Hypothalamus (tissue), 51 donors: ENCODE results near the gene TBCK.

ENCODE experiments used
- DNase-seq, 51 donors: peaks; one replicate each; lab custom pipeline; 2025; lab: John Stamatoyannopoulos, UW

The TBCK gene

GRCh38 chr4:106056914-106057313 is 259.1 kb downstream of the TBCK start:
- no peak for DNase-seq

GRCh38 chr4:106051514-106051913 is 264.5 kb downstream of the TBCK start:
- no peak for DNase-seq

DNA sequence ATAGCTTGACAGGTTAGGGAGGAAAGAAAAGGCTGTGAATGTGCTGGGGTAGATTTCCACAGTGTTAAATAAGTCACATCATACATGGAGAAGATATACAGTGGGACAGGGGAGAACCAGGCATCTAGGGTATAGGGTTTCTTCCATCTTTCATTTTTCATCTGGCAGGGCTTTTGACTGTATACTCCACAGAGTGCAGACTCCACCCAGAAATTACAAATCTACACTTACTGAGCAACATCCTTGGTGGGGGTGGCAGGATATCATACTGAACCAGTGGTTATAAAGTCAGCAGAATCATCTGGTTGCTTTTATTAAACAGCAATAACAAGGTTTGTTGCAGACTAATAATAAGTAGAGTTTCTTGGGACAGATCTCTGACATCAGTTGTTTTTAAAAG is 266.5 kb downstream of the TBCK start:
- DNase-seq: peak in 1 of 51 donors; percentile 32

DNA sequence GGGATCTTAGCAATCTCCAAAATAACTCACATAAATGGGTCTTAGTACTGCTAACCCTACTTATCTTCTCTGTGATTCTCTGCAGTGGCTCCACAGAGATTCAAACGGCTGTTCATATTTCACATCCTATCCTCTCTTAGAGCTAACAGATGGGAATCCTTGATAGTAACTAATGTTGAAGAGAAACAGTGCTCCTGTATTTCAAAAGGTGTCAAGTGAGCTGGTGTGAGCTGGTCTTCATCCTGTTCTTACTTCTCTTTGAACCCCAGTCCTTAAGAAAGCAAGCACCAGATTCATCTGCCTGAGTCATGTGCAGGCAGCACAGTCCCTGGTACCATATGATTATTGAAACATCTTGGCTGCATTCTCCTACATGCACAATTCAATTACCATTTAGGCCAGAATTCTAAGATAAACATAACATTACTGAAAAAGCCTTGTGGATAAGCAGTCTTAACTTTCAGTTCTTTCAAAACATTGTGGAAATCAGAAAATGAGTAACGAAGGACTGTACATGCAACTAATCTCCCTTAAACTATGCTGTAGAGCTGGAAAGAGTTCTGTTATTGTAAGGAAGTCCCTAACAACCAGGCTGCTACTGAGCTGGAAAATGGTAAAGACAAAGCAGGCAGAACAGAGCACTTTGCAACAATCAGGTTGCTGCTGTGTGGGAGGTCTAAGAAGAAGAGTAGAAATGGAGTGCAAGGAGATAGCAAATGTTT is 267.6 kb downstream of the TBCK start:
- DNase-seq: peak in 1 of 51 donors; percentile 46

GRCh38 chr4:106046083-106046482 is 269.9 kb downstream of the TBCK start:
- no peak for DNase-seq

- no peak for DNase-seq
Measured at GRCh38 chr4:106041294-106042002, 274.6 kb downstream of the TBCK start.

DNA sequence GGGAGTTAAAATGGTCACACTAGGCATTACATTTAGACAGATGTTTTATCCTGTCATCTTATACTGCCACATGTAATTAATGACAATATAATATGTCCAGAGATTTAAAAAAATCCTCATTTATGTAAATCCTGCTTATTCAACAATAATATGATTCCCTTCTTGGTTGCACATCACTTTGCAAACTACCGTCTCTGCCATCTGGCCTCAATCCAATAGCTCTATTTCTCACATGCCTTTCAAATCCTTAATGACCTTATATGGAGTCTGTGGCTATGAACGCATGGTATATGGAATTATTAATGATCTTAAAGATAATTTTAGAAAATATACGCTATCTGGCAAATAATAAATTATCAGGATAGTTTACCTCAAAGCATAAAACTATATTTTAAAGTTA is 276.2 kb downstream of the TBCK start:
- DNase-seq: no peak

GRCh38 chr4:106038908-106039307 is 277.1 kb downstream of the TBCK start:
- DNase-seq: no peak

DNA sequence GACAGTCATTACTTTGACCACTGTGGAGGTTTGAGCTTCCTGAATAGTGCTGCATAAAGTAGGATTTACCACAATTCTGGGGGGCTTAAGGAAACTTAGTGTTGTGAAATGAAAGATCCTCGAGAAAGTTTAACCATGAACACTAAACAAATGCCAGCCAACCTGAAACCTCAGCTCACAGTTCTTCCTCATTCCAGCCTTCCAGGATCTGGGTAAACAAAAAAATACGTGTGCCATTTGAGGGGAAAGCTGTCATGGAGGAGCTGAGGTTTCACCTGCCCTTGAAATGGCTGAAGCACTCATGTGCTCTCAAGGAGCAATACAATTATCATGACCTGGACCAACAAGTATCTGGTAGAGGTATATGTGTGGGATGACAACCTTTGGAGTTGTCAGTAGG is 278.0 kb downstream of the TBCK start:
- DNase-seq: no peak

- no peak for DNase-seq
Measured at GRCh38 chr4:106036848-106037247, 279.2 kb downstream of the TBCK start.

DNA sequence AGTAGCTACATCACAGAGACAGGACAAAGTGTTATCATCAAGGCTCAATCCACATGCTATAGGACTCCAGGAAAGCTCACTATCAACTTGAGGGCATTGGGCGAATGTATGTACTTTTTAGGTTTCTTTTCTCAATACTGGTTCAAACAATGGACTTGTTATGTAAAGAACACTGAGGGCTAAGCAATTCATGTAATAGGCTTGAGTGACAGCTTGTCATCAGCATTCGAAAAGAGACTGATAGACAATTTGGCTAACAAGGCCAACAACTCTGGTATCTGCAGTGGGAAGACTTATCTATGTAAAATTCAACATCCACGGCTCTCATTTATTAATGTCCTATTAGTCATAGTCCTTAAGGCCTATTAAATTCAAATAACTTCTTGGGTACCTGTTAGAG is 279.7 kb downstream of the TBCK start:
- no peak for DNase-seq

DNA sequence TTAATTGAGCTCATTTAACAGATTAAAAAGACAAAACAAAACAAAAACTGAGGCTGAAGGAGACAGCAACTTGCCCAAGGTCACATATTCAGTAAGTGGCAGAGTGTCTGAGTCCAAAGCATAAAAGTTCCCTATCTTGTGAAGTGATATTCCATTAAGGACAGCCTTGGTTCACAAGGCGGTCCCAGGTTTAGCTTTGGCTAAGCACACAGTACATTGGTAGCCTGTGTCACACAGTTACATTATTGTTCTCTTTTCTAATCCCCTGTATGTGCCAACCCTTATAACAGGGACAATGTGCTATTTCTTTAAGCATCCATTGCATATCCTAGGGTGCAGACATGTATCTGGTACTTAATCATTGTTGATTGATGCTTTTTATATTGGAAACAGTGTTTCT is 280.8 kb downstream of the TBCK start:
- DNase-seq: no peak

GRCh38 chr4:106034751-106035150 is 281.3 kb downstream of the TBCK start:
- no peak for DNase-seq

DNA sequence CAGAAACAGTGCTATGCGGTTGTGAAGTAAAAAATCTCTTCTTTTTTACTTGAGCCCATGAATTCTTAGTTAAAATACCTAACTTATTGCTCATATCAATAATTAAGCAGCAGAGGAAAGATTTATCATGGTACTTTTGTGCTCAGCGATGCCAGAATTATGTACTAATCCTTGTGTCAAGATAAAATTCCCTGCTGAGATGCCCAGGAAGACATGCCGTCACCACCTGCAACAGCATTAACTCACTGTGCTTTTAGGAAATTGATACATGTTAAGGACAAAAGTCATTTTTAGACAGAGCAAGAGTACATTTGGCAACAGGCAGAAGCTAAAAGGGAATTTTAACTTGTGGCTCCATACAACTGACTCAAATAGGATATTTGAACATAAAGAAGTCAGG is 281.8 kb downstream of the TBCK start:
- no peak for DNase-seq

DNA sequence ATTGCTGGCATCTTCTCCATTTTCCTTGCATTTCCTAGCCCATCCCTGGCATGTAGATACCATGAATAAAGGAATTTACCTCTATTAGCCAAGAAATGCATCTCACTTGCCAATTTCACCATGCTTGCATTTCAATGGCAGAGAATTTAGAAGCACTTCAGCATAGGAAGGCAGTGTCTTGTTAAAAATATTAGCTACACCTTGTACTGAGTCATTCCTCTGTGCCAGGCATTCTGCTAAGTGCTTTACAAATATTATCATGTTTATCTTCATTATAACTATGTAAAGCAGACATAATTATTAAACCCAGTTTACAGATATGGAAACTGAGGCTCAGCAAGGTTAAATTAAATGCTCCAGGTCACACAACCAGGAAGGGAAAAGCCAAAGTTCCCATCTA is 282.5 kb downstream of the TBCK start:
- DNase-seq: no peak

GRCh38 chr4:106032851-106033286 is 283.1 kb downstream of the TBCK start:
- peak in 2 of 51 donors; percentile 1 to 7 for DNase-seq

DNA sequence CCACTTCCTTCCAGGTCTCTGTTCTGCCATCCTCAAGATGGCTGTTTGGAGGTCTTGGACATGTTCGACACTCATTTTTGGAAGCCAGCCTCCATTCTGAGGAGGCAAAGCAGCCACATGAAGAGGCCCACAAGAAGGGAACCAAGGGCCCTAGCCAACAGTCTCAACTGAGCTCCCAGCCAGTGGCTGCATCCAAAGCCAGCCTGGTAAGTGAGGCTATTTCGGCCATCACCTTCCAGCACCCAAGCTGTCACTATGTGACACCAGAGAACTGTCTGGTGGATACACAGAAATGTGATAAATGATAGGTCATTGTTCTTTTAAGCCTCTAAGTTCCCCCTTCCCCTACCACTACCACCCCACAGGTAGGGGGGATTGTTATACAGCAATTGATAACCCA is 293.6 kb downstream of the TBCK start:
- DNase-seq: no peak

GRCh38 chr4:106021737-106022410 is 294.1 kb downstream of the TBCK start:
- no peak for DNase-seq

DNA sequence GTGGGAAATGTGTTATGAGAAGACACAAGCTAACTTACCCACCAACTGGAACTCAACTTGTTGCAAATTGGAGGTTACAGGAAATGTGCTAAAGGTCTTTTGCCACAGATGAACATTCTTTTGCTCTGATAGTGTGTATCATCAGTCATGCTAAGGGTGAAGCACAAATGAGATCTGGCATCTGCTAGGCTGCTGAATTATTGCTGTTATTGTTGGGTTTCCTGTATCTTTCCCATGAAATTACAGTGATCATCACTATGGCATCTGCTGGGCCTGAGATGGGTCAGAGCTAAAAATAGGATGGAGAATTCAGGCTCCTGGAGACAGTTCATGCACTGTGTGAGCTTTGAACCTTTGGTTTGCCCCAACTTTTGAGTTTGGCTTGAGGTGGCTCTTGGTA is 296.2 kb downstream of the TBCK start:
- DNase-seq: no peak

DNA sequence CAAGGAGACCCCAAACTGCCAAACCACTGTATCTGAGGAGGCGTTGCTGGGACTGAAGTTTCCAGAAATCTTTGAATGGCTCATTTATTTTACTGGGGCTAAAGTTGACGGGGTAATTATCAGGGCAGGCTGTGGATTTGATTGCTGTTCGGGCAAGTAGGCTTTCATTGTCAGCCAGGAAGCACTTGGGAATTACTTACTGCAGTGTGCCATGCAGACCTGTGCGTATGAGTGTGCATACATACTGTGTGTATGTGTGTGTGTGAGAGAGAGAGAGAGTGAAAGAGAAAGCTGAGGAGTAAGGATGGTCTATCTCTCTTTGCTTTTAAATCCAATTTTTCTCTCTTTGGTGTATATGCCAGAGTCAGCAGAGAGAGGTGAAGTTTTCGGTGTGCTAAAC is 298.0 kb downstream of the TBCK start:
- DNase-seq: no peak

- no peak for DNase-seq
Measured at GRCh38 chr4:106011387-106011786, 304.6 kb downstream of the TBCK start.

DNA sequence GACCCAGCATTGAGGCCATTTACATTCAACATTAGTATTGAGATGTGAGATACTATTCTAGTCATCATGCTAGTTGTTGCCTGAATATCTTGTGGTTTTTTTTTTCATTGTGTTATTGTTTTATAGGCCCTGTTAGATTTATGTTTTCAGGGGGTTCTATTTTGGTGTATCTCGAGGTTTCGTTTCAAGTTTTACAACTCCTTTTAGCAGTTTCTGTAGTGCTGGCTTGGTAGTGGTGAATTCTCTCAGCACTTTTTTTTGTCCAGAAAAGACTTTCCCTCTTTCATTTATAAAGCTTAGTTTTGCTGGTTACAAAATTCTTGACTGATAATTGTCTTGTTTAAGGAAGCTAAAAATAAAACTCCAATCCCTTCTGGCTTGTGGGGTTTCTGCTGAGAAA is 305.2 kb downstream of the TBCK start:
- DNase-seq: no peak
